Stimulated activated CD8-positive, alpha-beta memory T cell treated with anti-CD3 and anti-CD28 coated beads, Interleukin-4, amount 100 ng/mL, for 48 hours (primary cell): ENCODE data around the gene VTN.
A peak's percentile ranks its signal among the peaks of the same experiment; 100 is the strongest.

Experiments
- DNase-seq: peaks from one replicate; pipeline ENCODE4 v3.0.0-alpha.2; 2020

The VTN gene

DNA sequence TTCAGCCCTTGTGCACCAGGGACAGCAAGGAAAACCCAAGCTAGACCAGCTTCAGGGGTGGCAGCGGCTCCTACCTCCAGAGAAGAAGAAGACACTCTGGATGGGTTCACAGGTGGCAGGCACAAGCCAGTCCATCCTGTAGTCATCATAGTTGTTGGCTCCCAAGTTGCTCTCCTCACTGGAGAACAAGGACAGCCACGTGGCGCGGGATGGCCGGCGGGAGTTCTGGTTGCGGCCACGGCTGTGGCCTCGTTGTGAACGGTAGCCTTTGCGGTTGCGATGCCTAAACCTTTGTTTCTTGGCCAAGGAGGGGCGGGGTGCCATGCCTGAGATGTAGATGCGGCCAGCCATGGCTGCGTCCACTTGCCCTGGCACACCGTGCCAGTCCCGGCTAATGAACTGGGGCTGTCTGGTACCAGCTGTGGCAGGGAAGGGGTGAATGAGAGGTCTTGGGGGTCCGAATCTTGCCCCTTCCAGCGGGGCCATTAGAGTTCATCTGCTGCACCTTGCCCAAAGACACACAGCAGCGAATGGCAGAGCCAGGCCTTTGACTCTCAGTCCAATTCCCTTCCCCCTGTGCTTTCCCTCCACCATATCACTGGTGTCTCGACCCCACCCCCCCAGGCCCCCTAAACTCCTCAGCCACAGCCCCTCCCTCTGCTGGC is 2.3 kb downstream of the VTN start:
- DNase-seq, result no peak

- no peak for DNase-seq
These were observed 3.5 kb downstream of the VTN start for GRCh38 chr17:28366605-28367004.

DNA sequence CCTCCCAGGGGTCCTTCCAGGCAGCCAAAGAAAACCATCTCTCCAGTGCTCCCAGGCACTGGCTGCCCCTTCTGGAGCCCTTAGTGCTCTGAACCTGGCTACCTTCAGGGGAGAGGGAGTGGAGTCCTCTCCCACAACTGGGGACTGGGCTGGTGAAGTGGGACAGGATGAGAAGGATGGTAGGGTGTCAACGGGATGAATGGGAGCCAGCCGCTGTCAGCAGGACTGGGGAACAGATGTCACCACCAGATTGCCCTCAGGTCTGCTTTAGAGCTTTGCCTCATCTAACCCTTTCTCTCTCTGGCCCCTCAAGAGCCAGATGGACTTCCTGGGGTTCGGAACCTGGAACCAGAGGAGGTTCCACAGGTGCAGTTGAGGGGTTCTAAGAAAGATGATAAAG is 4.6 kb downstream of the VTN start:
- no peak for DNase-seq

GRCh38 chr17:28364665-28365363 is 5.3 kb downstream of the VTN start, which contains the start of gene SEBOX:
Gene SEBOX (minus strand): TSS chr17:28365199. CDS start chr17:28365151, 48 bp downstream.
- DNase-seq, result no peak

GRCh38 chr17:28363776-28364650 is 6.1 kb downstream of the VTN start:
- DNase-seq, result no peak

DNA sequence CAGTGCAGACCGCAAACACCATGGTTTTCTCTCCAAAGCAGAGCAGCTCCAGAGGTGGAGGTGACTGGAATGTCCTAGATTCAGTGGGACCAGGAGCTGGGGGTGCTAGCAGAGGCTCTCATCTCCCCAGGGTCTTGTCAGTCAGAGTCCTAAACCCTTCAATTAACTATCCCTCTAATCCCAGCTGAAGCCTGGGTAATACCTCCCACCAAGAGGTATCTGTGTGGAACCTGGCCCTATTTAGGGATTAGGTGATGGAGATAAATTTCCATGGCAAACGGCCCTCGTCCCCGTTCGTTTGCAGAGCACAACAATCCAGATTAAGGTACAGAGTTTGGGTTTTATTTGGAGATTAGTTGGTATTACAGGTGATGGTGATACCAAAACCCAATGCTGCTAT is 6.9 kb downstream of the VTN start:
- DNase-seq, result no peak

DNA sequence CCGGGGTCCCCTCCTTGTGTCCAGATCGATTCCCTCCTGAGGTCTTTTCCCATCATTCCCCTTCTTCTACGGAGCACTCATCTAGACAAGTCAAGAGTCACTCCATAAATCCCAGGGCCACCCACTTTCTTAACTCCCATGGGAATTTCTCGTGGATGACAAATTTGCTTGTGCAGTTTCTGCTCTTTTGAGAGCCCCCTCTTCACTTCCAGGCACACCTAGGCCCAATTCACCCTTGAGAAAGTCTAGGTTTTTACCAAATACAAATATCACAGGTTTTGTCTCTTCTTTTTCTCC is 12.3 kb downstream of the VTN start:
- DNase-seq, result no peak

GRCh38 chr17:28357061-28357900 is 12.8 kb downstream of the VTN start, which contains the start of gene POLDIP2:
Gene POLDIP2 (minus strand): TSS chr17:28357527. CDS start chr17:28357448, 79 bp downstream.
- DNase-seq, result peak; percentile 96

GRCh38 chr17:28350271-28350670 is 19.8 kb downstream of the VTN start:
- no peak for DNase-seq

DNA sequence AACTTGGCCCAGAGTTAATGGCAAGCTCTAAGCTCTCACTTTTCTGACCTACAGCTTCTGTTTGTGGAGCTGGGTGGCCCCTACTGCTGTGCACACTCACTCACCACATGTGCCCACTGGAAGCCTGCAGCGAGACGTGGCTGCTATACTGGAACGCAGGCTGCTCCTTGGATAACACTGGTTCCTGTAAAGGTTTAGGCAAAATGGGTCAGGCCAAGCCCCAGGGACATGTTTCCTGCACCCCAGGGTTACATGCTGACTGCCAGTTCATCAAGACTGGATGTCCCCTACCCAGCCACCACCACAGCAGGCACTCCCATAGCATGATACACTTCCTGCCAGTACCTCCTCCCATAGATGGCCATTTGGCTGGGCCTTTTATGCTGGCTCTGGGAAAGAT is 21.1 kb downstream of the VTN start:
- DNase-seq, result no peak

GRCh38 chr17:28347261-28347891 is 22.7 kb downstream of the VTN start:
- DNase-seq, result no peak

DNA sequence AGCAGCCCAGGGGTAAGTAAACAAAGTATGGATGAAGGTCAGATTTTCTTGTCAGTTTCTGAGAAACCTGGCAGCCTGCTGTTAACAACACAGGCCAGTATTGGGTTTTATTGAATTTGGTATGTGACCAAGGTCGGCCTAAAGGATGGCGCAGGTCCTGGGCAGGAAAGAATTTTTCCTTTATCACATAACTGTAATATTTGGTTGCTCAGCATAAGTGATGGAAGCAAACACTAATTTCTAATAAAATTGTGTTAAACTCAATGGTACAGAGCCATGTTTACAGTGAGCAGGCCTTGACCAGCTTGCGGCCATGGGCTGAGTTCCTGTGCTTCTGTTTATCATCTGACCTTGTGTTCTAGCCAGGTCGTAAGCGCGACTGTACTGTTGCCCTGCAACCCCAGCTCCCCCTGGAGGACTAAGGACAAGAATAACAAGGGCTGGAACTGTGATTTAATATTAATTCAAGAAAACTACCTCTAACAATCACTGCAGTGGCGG is 23.3 kb downstream of the VTN start:
- no peak for DNase-seq

DNA sequence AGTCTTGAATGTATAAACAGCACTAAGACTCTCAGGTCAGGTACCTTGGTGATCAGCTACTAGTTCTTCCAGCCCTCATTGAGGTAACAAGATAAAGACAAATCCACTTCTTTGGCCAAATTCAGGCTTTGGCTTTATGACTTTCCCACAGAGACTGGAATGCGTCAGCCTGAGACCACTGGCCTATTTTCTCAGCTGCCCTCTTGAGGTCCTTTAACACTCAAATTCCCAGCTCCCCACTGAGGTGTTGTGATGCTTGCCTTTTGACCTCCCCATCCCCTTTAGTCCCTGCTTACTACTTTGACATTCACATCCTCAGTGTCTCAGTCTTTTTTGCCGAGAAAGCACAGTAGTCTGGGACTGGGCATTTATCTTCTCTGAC is 23.9 kb downstream of the VTN start:
- no peak for DNase-seq

- DNase-seq, result no peak
These were observed 24.5 kb downstream of the VTN start for GRCh38 chr17:28345419-28346198.

DNA sequence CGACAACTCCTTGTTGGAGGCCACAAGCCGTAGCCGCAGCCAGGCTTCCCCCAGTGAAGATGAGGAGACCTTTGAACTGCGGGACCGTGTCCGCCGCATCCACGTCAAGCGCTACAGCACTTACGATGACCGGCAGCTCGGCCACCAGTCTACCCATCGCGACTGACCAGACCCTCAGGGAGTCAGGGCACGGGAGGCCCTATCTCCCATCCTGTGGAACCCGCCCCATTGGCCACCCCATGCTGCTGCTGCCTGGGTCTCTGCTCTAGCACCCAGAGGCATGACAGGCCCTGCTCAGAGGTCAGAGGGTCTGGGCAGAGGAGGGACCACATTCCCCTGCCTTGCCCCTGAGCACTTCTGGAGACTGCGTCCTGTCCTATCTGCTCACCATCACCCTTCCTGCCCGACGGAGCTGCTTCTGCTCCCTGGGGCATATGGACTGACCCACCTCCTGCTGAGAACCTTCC is 25.6 kb downstream of the VTN start:
- no peak for DNase-seq

- no peak for DNase-seq
These were observed 26.1 kb downstream of the VTN start for GRCh38 chr17:28344011-28344410.

DNA sequence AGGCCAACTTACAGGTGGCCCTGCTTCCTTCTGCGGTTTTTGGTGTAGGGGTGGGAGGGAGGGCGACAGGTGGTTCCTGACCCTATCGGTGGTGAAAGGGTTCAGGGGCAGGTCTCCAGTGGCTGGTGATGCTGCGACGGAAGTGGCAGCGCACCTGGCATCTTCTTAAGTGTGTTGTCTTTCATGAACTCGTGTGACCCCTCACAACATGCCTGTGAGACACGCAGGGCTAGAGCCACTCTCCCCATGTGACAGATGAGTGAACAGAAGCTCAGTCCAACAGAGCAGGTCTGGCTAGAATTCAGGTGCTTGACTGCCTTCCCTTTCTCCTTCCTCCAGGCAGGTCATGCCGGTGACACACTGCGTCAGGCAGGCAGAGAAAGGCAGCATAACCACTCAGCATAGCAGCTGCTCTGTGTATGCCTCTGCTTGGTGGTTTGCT is 26.6 kb downstream of the VTN start:
- DNase-seq, result no peak

GRCh38 chr17:28342313-28342712 is 27.8 kb downstream of the VTN start:
- no peak for DNase-seq

DNA sequence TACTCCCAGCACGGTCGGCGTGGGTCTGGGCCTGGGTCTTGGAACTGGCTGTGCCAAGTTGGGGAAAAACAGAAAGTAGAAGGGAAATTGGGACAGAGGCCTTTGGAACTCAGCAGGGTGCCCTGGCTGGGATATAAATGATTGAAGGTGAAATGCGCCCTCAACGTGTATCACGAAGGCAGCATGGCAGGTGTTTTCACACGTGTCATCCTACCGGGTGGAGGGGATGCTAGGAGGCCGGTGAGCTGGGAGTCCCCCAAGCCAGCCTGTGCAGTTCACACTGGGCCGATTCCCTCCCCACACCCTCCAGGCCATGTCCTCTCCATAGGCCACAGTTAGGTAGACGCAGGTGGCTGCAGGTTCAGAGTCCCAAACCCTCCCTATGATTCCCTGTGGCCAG is 28.6 kb downstream of the VTN start:
- no peak for DNase-seq

DNA sequence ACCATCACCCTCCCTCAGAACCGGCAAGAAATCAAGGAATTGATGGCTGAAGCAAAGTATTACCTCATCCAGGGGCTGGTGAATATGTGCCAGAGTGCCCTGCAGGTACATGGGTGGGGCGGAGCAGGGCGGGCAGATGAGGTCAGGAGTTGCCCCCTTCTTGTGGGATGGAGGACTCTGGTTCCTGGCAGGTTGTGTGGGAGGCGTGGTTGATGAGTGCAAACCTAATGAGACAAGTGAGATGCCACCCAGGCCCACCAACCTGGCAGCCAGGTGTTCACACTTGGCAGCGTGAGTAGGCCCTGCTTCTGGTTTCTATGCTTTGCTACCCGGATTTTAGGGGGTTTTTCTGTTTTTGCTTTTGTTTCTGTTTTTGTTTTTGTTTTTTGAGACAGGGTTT is 29.7 kb downstream of the VTN start:
- DNase-seq, result no peak

DNA sequence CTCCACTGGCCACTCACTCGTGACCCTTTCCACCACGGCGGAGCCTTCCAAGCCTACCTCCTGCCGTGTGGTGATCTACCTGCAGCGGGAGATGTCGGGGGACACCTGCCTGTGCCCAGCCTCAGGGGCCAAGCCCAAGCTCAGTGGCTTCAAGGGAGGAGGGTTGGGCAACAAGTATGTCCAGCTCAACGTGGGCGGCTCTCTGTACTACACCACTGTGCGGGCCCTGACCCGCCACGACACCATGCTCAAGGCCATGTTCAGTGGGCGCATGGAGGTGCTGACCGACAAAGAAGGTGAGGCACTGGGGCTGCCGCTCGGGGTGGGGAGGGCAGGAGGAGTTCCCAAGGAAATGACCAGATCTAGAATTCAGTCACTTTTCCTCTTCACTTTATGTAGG is 30.7 kb downstream of the VTN start:
- DNase-seq, result no peak
